Fibroblast of lung (primary cell): Measurements from ENCODE around the gene ST6GAL1.

Source experiments
- EZH2 ChIP-seq: IDR thresholded peaks from 2 replicates; pipeline ENCODE4 v1.5.1; 2012; ENCODE audit warnings: low read length, control low read depth, mild to moderate bottlenecking; ENCODE audit errors: missing control alignments
- TF ChIP-seq, protein P1 (sequence below), 2 donors: IDR thresholded peaks in 1 of 2; conservative IDR thresholded peaks in 1 of 2; 1 replicate in 1 of 2; 2 replicates in 1 of 2; pipeline ENCODE4 v1.5.1; 2011 to 2012; ENCODE audit warnings: low read length in 2 of 2, control low read depth in 1 of 2, inconsistent platforms in 1 of 2, low read depth in 1 of 2, mild to moderate bottlenecking in 1 of 2

- TF ChIP-seq, protein P1, sequence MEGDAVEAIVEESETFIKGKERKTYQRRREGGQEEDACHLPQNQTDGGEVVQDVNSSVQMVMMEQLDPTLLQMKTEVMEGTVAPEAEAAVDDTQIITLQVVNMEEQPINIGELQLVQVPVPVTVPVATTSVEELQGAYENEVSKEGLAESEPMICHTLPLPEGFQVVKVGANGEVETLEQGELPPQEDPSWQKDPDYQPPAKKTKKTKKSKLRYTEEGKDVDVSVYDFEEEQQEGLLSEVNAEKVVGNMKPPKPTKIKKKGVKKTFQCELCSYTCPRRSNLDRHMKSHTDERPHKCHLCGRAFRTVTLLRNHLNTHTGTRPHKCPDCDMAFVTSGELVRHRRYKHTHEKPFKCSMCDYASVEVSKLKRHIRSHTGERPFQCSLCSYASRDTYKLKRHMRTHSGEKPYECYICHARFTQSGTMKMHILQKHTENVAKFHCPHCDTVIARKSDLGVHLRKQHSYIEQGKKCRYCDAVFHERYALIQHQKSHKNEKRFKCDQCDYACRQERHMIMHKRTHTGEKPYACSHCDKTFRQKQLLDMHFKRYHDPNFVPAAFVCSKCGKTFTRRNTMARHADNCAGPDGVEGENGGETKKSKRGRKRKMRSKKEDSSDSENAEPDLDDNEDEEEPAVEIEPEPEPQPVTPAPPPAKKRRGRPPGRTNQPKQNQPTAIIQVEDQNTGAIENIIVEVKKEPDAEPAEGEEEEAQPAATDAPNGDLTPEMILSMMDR (conservative IDR thresholded peaks at IDR 0.05 in 1 of 2, IDR thresholded peaks at IDR 0.05 in 1 of 2; ENCODE audit: low read depth in 1 of 2, low read length in 2 of 2), result no peak
- TF ChIP-seq EZH2, result no peak
Measured at GRCh38 chr3:187039723-187040414, 109.5 kb downstream of the ST6GAL1 start.
